GM15510 (cell line): ENCODE data around the gene TAX1BP1.

Experiments used
- POLR2A ChIP-seq: IDR thresholded peaks from 3 replicates; pipeline ENCODE4 v1.6.1; 2011; ENCODE audit warnings: borderline replicate concordance; ENCODE audit not compliant: insufficient read length; ENCODE audit errors: extremely low read depth

TAX1BP1 gene

DNA sequence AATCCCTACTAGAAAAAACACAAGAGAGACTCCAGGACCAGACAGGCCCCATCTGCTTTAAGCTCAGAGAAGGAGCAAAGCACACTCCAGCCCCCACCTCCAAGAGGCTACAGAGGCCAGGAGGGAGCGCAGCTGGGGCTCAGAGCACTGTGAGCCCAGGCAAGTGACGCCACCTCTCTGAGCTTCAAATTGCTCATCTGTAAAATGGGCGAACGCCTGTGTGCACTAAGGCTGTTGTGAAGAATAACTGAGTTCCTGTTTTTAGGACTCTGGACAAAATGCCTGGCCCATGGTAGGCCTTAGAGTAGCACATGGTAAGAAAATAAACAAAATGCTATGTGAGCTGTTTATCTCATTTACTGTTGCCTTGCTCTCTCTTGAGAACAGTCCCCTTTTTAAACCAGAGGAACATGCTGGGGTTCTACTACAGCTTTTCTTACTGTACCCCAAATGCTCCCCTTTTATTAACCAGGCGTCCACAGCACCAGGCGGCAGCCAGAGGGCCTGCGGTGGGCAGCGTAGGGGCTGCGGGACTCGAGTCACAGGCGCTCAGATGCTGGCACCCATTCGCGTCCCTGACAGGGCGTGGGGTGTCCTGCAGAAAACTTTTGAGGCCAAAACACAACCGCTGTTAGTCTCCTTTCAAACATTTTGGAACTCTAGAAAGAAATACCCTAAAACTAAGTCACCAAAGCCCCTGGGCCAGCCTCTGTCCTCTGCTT, 103.8 kb downstream of the TAX1BP1 start:
- no peak for TF ChIP-seq POLR2A

DNA sequence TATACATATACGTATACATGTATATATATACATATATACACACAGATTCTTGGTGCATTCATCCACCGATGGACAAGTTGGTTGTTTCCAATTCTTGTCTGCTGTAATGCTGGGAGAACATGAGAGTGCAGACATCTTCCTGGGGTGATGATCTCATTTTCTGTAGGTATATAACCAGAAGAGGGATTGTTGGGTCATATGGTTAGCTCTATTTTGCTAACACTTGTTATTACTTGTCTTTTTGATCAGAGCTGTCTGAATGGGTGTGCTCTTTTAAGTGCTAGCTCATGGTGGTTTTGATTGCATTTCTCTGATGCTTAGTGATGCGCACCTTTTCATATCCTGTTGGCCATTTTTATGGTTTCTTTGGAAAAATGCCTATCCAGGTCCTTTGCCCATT, 106.4 kb downstream of the TAX1BP1 start:
- TF ChIP-seq POLR2A = no peak

DNA sequence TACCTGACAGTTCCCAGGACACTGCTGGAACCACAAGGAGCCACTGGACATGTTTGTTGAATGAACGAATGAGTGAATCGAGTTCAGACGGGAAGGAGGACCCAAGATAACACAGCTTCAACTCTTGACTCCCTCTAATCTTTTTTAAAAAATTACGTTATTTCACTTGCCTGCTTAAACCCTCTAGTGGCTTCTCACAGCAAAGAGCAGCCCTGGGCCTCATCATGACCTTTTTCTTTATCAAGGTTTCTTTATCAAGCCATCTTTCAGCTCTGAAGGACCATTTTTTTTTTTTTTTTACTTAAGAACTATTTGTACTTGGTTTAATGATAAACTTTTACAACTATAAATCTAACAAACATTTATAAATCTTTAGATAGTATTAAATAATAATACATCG, 110.6 kb downstream of the TAX1BP1 start:
- TF ChIP-seq POLR2A = no peak

DNA sequence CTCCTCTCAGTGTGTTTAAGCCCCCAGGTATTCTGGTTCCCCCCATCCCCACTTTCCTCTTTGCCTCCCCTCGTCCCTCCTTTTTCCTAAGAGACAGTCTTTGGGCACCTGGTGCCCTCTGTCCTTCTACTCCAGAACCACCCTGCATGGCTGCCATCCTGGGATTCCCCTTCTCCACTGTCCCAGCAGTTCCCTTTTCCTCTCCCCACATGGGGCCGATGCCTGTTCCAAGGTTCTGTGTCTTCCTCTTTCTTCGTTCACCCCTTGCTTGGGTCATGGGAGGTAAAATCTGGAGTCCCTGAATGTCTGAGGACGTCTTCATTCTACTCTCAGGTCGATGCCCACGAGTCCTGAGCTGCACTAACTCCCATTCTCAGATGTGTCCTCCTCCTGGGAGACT, 120.8 kb downstream of the TAX1BP1 start:
- TF ChIP-seq POLR2A = no peak

DNA sequence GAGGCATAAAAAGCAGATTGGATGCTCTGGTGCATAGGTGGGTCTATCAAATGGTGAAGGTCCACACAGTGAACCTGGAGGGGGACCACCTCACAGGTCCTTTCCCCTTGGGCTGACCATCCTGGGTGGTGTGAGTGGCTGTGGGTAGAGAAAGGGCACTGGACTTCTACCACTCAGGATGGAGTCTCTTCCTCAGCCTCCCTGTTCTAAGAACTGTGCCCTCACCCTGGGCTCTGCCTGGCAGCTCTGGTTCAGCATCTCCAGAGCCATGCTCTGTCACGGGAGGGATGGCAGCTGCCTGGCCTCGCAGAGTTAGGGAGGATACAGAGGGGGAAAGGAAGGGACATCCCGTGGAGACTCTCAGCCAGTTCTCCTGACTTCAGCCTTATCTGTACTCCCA, 121.8 kb downstream of the TAX1BP1 start:
- TF ChIP-seq POLR2A = no peak

DNA sequence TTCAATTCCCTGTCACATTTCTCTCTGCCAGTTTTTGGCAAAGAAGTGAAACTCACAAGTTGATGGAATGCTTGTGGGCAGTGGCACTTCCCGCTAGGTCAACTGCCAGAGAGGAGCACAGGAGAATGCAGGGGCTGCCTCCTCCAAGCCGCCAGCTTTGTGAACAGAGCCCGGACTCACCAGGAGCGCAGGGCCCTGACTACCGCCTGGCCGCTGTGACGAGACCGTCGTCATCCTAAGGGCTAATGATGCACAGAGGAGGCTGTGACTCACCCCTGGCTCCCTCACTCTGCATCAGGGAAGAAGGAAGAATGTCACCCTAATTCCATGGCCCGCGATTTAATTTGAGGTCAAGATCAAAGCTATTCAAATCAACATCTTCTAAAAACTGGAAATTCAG, 123.9 kb downstream of the TAX1BP1 start:
- TF ChIP-seq POLR2A = no peak

DNA sequence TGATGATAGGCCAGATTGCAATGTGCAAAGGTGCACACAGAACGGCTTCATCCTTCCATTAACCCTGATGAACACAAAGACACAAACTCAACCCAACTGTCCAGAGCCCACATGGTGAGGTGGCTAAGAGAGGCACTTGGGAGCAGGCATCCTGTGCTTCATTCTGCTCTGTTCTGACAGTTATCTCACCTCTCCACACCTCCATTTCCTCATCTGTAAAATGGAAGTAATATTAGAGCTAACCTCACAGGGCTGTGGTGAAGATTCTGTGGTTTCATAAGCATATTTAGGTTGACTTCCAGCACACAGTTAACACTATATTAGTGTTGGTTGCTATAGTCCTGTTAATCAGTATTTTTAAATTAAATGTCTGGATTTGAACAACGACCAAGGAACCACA, 126.3 kb downstream of the TAX1BP1 start:
- TF ChIP-seq POLR2A = no peak

DNA sequence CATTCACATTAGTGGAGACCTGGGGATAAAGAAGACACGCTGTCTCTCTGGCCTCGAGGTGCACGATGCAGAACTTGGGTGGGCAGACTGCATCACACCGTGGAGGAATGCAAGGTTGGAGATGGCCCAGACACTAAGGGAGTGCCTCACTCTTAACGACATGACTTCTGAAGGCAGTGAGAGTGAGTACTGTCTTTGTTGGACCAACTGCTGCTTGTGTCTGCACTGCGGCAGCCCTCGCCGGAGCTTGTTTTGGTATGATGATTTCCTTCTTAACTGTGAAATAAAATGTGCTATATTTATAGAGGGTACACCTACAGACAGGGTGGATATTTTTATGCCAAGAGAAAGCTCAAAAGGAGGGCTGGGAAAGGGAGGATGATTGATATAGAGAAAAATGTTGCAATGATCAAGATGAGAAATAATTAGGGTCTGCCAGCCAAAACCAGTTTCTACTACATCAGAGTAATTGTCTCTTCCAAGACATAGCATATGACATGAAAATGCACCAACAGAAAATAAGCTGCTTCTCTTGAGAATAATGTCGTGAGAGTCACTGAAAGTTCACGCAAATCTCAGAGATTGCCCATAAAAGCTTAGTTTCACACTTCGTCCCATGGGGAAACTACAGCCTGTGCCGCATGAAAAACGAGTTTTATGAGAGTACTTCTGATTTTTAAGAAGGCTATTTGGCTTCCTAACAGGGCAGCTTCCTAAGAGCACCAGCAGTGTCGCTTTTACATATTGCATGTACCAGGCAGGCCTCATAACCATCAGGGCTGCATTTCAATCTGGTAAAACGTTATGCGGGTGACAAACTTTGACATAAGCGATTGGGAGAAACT, 127.1 kb downstream of the TAX1BP1 start:
- TF ChIP-seq POLR2A = no peak

DNA sequence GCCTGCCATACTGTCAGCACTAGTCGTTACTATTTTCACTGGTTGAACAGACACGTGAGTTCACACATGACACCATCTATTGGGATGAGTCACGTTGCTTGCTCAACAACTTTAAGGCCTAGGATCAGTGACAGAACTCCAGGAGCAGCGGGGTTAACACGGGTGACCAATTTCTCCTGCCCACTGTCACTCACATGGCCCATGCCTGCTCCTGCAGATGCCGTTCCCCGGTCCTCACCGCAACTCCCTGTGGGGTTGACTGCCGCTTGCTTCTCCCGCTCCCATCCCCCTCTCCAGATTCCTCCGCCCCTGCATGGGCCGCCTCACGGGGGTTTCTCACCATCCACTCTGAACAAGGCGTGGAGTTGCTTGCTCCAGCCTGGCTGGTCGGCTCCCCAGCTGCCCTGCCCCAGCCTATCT, 128.2 kb downstream of the TAX1BP1 start:
- no peak for TF ChIP-seq POLR2A

DNA sequence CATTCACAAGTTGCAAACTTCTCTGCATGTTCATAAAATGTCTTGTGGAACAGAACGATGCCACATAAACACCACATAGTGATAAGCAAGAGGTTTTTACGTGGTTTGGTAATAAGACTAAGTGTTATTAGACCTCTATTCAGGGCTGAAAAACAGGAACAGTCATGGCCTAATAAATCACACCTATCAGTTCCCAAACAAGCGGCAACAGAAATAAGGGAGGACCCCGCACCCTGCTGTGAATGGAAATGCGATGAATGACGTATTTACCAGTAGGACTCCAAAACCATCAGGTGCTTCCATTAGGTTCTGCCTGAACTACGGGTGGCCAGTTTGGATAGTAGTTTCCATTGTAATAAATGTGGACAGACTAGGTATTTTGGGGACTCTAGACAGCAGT, 129.1 kb downstream of the TAX1BP1 start:
- no peak for TF ChIP-seq POLR2A

DNA sequence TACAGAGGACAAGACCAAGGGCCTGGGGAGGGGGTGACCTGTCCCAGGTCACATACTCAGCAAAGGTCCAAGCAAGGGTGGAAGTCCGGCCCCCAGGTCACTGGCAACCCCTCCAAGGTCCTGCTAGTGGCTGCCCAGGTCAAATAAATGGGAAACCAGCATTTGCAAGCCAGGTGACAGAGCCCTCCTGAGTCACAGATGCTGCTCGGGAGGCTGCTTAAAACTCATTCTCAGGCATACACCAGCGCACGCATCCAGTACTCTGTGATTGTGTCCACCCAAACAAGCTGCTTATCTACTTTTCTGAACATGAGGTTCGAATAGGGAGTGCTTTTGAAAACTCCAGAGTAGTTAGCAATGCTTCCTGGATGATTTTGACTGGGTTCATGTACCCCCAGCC, 130.6 kb downstream of the TAX1BP1 start:
- no peak for TF ChIP-seq POLR2A

DNA sequence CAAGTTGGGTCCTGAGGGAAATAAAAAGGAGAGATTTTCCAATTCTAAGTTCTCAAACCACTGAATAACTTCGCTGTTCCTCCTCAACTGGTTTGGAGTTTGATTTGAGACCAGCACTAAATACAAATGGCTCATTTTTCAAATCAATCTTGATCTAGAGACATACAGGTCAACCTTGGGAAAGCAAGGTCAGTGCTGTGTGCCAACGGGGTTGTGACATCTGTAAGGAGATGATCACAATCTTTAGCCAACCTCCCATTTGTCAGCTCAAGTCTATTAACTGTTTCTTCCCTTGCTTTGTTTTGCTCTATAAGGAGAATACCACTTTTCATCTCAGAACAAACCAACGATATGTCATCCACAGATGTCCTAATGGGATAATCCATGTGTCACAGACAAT, 131.1 kb downstream of the TAX1BP1 start:
- no peak for TF ChIP-seq POLR2A

DNA sequence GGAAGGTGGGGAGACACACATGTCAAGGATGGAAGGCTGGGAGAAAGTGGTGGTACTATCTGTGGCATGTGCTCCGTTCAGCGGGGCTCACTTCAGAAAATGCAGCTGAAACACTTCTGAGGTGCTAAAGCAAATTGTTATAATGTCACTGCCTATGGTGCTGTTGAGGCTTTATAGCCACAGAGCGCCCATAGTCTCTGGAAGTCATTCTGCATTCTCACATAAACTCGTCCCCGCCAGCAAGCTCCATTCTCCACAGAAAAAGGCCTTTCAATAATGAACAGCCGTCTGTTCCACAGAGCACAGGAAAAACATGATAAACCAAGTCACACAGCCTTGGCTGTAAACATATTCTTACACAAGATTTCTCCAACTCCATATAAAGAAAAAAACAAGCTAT, 131.9 kb downstream of the TAX1BP1 start:
- TF ChIP-seq POLR2A = no peak

DNA sequence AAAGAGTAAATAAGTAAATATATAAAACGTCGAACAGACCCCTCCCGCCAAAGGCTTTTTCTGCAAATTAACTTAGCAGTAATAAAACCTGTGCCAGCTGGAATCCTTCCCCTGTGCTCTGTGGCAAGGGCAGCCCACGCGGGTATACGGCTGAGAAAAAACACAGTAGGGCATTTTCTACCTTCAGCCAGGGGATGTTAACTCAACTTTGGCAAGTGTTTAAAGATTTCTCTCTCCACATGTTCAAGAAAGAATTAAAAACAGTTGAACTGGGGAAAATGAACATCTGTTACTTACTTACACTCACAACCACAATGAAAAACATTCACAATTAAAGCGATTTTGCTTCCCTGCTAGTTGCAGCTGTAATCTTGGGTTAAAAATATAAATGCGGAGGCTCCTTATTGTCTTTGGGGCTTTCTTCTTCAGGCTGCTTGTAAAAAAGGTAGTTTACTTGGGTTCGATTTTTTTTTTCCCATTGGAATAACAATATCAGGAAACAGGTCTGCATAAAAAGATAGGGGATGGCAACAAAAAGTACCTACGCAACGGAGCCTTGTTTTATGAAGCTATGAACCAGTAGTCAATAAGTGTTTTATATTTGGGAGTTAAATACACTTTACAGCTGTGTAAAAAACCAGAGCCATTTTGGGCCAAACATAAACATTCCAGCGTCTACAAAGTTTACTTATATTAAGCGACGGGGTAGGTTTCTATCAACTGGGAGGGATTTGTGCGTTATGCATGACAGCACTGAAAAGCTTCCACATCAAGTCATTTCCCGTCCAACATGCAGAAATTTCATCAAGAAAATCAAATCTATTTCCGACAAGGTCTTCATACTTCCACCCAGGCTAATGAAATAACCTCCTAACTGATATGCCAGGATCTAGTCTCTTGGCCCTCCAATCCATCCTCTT, 132.7 kb downstream of the TAX1BP1 start:
- TF ChIP-seq POLR2A = no peak
